Measurements from ENCODE around the gene PUS10.
"Not testable (repeated sequence)": the region's sequence is repeated elsewhere in the genome, so short reads cannot be mapped to it uniquely, and the experiment has no call there.

The PUS10 gene

DNA sequence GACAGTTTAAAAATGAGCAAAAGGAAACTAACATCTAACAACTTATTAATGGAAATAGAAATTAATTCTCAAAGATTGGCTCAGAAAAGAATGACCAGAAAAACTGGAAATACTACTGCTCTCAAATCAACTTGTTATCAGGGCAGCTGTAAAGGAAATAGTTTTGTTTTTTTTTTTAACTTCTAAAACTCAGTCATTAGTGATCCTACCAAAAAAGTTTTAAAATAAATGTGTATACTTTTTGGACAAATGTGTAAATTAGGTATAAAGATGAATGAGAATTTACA, 52.6 kb downstream of the PUS10 start:
- DNase-seq, result no peak

DNA sequence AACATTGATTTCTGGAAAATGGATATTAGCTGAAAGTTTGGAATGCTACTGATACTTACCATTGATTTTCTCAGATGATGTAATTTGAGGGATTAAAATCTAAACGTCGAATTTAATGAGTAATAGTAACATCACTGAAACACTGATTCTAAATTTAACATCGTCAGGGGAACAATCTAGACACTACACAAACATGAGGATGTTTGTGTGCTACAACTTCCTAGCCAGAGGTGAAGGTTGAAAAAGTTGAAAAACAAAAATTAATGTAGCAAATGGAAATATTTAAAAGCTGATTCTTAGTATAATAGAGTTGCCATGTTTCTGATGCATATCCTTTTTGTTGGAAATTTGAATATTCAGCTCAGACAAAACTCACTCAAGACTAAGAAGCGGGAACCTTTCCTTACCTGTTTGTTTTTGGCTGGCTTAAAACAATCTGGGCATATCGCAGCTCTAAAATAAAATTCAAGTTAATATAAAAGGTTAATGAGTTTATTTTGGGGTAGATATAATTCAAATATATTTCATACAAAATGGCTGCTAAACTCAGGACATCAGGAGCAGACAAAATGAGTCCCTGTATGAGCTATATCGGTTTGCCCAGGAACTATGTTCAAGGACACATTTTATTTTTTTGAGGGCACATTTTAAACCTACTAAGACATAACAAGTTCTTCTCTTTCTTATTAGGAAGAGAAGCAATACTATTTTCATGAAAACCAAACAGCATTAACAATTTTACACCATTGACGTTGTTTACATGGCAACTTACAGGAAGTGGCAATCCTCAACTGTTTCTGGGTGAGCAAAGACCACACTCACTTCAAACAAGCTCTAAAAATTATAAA, 53.2 kb downstream of the PUS10 start:
- DNase-seq, result no peak

DNA sequence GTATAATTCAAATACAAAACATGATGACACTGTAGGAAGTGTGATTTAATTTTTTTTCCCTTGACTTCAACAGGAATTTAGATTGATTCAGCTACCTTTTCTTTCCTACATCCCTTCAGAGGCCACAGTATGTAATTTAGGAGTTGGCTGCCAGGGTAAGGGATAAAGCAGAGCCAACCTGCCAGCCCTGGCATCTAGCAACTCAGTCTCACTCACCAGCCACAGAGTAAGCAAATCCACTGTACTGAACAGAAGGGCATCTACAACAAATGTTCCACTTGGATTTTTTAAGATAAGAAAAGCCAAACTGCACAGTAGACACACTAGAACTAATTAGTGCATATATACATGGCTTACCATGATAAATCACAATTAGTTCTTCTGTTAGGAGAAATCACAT, 54.9 kb downstream of the PUS10 start:
- no peak for DNase-seq

DNA sequence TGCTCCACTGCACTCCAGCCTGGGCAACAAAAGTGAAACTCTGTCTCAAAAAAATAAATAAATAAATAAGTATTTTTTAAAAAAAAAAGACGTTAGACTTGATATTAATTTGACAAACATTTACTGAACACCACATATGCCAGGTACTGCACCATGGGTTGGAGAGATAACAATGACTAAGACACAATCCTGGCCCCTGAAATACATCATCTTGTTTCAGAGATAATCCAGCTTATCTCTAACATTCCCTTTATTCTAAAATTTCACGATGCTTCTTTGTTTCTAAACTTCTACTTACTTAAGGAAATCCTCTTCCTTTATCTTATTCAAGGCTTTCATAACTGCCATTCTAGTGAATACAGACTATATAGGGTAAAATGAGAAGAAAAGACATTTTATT, 55.5 kb downstream of the PUS10 start:
- DNase-seq, result no peak

DNA sequence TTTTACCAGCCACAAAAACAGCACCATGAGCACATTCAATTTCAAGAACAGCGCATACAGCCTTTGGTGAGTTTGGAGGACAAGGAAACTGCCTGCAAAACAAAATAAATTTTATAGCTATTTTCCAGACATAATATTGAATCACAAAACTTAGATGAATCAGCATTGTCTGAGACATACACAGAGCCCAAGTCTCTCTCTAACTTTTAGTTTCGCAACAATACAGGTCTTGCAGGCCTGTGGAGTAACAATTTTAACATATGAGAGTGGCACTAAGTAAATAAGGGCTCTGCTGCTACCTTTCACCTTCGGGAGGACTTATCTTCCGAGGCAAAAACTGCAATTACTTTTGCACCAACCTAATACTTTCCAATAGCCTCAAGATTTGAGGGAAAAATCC, 56.6 kb downstream of the PUS10 start:
- no peak for DNase-seq

DNA sequence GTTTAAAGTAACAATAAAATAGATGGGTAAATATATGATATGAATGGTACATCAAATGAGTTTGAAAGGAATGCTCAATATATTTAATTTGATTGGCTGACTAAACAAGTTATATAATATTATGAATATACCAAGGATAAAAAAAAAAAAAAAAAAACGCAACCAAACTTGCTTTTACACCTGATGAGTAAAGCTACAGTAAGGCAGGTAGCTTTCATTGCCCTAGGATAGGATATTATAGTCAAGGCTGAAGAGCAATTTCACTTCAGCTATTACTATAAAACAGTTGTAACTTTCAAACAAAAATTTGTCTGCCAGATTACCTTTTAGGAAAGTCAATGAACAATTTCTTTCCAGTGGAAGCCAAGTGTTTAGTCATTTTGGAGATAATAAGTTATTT, 57.3 kb downstream of the PUS10 start:
- DNase-seq, result no peak

DNA sequence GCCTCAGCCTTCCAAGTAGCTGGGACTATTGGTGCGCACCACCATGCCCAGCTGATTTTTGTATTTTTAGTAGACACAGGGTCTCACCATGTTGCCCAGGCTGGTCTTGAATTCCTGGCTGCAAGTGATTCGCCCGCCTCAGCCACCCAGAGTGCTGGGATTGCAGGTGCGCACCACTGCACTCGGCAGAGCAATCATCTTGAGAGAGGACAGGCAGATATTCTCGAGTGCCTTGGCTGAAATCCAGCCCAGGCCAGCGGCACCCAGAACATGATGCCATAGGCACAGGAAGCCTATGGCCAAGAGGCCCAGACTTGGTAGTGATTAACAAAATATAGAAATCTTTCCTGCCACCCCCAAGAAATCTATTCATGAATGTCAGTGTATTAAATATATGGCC, 58.6 kb downstream of the PUS10 start:
- DNase-seq, result no peak

DNA sequence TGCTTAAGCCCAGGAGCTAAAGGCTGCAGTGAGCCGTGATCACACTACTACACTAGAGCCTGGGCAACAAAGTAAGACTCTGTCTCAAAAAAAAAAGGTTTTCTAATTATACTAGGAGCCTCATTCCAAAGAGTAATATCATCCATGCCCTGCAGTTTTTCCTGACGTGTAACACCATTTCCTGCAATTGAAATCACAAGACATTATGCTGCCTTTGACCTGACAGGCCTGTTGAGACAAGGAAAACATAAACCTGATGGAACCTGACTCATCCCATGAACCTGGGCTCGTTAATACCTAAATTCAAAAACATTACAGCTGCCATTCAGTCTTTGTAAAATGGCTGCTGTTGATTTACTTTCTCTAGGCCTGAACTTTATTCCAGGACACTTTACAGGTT, 59.3 kb downstream of the PUS10 start:
- no peak for DNase-seq

DNA sequence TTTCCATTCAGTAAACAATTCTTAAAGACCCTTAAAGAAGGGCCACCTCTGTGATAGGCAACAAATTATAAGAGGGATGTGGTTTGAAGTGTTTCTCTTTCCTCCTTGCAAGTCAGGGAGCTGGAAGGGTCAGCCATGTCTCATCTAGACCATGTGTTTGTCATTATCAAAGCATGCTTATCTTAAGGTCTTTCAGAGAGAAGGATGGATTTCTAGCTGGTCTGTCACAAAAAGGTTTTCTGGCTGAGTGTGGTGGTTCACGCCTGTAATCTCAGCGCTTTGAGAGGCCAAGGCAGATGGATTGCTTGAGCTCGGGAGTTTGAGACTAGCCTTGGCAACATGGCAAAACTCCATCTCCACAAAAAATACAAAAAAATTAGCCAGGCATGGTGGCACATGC, 59.7 kb downstream of the PUS10 start:
- DNase-seq, result no peak

DNA sequence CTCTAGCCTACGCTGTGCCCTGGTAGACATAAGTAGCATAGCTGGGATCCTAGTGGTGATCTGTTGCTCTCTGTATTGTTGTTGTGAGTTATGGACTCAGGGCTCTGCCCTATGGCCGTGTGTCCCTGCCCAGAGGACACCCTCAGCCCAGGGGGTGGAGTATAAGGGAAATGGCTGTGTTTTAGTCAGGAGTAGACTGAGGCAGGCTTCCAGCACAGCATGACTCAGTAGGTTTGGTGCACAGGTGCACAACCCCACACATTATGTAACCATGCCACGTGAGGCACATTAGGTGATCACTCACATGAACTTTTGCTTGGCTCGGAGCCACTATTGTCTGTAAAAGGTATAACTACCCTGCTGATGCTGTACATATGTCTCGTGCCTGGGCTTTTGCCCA, 60.4 kb downstream of the PUS10 start:
- DNase-seq, result no peak

DNA sequence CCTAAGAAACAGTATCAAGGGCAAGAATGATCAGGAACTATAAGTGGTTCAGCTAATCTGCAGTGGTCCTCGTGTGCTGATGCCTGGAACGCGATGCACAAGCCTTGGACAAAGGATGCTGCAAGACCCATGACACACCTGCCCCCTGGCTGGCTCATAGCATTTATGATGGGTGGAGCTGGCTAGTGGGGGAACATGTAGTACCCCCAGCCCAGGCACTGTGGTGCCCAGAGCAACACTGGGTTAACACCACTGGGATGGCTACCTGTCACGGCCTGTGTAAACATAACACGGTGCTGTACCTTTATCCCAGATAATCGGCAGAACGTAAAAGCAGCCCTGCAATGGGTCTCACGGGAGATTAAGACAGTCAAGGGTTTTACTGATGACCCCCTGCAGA, 60.8 kb downstream of the PUS10 start:
- DNase-seq, result no peak

DNA sequence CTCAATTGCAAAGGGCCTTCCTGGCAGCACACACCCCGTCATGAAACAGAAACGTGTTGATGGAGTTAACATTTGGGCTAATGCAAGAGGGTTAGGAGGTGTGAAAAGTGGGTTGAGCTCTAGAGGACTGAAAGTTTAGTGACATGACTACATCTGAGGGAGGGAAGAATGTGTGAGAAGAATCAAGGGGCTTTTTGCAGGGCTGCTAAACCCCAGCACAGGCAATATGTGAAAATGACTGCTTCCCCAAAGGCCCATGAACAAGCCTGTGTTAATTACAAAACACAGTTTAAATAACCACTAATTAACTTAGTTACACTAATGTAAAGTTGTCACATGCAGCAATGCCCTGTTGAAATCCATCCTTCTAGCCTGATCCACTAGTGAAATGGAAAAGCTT, 63.9 kb downstream of the PUS10 start:
- DNase-seq, result no peak

DNA sequence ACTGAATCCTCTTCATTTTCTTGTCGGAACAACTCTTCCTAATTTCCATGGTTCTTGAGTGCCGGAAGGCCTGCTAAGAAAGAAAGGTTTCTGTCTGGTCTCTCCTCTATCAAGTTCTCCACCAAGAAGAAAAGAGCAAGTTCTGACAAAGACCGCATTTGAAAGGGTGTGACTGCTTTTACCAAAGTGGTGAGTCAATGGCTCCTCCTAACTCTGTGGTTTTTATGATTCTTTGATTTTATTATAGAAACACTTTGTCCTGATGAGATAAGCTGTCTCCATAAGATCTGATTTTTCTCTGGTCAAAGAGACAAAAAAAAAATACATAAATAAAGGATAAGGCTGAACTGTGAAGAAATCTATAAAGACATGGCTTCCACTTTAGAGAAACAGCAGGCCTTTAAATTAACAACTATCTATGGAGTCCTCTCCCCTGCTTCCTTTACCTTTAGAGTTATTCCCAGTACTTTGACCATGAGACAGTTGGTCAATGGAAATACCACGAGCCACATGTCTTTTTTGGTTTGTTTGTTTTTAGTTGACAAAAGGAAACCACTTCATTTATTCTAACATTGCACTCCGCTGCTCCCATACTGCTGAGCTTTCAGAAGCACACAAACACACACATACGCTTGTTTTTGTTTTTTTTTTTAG, 69.0 kb downstream of the PUS10 start:
- DNase-seq, result no peak

DNA sequence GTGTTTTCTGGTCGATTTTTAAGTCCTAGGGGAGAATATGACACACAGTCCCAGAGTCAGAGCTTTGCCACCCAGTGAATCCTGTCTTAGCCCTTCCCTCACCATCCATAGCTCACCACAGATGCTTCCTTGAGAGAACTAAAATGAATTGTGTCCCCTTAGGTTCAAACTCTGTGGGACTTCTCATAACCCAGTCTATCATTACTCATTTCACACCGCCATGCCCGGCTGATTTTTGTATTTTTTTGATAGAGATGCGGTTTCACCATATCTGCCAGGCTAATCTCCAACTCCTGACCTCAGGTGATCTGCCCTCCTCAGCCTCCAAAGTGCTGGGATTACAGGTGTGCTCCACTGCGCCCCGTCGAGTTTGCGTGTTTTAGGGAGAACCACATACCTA, 69.9 kb downstream of the PUS10 start:
- DNase-seq, result no peak

DNA sequence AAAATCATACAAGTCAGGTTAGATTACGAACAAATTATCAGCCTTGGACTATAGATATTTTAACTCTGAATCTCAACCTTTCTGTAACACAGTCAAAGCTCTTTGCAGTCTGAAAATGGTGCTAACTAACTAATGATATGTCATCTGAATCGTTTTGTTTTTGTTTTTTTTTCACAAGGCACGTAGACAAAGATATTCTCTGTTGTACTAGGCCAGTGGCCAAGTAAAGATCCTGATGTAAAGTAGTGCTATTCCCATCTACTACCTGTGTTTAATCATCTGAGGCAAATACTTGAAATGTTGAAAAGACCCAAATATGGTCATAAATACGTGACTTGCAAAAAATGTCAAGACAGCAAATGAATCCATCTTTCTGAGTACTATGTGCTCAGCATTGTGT, 71.0 kb downstream of the PUS10 start:
- no peak for DNase-seq

DNA sequence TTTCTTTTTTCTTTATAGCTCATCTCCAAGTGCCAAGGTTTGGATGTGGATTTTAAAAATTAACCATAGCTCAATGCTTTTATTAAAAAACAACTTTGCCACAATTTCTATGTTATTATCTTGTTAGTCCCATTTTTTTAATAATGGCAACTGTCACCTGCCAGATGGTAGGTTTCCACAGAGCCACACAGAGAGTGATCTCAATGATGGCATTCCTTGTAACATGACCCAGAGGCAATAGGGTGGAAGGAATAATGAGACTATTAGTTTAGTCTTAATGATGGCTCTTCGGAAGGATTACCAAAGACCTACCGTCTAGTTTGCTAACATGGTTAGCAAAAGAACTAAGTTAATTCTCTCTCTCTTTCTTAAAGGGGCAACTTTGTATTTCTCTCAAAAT, 72.7 kb downstream of the PUS10 start:
- no peak for DNase-seq

DNA sequence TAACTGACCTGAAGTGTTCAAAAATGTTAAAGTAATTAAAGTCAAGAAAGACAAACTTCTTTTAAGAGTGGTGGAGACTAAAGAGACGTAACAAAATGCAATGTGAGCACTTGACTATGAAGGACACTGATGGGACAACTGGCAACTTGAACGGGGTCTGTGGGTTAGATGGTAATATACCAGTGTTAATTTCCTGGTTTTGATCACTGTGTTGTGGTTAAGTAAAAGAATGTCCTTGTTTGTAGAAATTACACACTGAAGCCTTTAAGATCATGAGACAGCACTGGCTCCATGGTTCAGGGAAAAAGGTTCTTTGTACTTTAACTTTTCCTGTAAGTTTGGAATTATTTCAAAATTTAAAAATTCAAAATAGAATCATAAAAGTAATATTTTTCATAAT, 78.4 kb downstream of the PUS10 start:
- no peak for DNase-seq

DNA sequence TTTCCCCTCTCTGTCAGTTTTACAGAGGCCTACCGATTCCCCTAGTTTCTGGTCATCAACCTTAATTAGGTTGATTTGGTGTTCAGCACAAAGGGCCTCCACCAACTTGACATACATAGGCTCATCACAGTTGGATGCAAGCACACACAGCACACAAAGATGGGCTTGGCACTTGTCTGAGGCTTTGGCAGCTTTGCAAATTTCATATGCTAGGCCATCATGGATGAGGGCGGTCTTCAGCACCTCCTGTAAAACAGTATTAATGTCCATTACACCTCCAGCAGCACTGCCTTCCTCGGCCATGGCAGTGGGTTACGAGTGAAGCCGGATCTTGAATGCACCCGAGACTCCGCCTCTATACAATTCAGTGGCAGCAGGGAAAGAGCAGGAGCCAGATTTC, 79.8 kb downstream of the PUS10 start:
- DNase-seq, result no peak

DNA sequence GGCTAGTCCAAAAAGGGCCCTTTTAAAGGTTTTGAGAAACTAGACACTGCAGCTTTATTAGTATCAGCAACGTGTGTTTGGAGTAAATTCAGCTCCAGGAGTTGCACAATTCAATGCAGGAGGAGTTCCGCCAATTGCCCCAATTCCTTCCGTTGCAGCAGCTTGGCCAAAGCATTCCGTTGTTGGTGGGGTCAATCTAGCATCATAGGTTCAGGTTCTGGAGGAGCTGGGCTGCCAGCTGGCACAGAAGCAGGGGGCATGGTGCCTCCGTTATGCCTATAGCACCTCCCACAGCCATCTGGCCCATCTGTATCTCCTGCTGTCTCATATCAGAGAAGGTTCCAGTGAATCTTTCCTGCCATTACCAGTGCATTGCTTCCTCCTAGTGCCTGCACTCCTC, 81.3 kb downstream of the PUS10 start:
- DNase-seq, result no peak

DNA sequence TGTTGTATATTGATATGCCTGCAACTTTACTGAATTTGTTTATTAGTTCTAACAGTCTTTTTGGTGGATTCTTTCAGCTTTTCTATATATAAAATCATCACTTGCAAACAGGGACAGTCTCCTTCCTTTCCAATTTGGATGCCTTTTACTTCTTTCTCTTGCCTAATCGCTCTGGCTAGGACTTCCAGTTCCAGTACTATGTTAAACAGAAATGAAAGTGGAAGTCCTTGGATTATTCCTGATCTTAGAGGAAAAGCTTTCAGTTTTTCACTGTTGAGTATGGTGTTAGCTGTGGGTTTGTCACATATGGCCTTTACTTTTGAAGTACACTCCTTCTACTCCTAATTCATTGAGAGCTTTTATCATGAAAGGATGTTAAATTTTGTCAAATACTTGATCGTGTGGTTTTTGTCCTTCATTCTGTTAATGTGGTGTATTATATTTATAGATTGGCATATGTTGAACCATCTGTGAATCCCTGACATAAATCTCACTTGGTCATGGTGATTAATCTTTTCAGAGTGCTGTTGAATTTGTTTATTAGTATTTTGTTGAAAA, 83.8 kb downstream of the PUS10 start:
- DNase-seq, result no peak

DNA sequence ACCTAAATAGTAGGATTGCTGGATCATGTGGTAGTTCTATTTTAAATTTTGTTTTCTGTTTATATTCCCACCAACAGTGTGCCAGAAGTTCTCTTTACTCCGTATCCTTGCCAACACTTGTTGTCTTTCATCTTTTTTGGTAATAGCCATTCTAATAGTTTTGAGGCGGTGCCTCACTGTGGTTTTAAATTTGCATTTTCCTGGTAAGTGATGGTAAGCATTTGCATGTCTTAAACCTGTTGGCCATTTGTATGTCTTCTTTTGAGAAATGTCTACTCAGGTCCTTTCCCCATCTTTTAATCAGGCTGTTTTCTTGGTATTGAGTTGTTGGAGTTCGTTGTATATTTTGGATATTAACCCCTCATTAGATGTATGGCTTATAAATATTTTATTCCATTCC, 85.1 kb downstream of the PUS10 start:
- DNase-seq, result no peak

DNA sequence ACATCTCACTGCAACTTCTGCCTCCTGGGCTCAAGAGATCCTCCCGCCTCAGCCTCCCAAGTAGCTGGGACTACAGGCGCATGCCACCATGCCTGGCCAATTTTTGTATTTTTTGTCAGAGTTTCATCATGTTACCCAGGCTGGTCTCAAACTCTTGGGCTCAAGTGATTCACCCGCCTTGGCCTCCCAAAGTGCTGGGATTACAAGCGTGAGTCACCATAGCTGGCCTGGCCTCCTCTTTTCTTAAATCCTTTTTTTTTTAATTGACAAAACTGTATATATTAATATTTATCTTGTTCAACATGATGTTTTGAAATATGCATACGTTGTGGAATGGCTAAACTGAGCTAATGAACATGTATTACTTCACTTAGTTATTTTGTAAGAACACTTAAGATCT, 86.0 kb downstream of the PUS10 start:
- not testable (repeated sequence) for DNase-seq

DNA sequence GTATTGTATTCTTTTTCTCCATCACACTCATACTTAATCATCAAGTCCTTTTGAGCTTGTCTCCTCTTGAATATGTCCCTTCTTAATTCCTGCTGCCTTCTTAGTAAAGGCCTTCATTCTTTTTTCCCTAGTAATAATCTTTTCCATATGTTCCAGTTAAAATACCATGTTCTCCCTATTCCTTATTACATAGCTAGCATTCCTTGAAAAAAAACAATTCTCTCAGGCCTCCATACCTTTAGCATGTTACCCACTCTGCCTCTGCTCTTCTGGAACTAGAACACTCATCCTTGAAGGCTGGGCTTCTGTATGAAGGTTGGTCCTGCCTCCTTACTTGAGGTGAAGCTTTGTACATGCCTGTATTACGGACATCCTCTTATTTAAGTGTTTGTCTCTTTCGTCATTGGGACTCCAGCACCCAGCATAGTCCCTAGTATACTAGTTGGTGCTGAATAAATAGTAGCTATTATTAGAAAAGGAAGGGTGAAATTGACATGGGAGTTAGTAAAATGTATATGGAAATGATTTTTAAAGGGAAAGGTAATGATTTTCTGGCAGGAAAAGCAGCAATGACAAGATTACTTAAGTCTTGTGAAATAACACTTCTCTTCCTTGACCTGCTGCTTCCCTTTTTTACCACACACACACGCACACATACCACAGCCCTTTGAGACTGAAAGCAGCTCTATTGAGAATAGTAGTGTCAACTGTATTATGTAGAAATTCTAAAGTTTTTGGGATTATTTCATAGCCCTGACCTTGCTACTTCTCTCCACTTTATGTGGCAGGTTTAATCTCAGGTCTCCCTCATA, 91.1 kb downstream of the PUS10 start:
- DNase-seq, result no peak

Data from NCI-H1105 (cell line).